ENCODE results near the gene NABP1.

DNA sequence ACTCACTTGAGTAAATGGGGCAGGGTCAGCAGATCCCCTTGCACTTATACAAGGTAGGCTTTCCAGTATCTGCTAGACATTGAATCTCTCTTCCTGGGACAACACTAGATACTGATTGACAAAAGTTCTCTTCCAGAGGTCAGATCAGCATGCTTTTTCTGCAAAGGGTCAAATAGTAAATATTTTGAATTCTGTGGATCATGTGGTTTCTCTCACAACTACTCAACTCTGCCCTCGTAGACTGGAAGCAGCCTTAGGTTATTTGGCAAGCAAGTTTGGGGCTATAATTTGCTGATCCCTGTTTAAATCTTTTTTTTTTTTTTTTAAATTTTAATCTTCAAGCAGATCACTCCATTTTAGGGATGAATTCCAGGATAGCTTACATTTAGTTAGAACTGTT, 17.4 kb upstream of the NABP1 start:
- TF ChIP-seq, protein P1, sequence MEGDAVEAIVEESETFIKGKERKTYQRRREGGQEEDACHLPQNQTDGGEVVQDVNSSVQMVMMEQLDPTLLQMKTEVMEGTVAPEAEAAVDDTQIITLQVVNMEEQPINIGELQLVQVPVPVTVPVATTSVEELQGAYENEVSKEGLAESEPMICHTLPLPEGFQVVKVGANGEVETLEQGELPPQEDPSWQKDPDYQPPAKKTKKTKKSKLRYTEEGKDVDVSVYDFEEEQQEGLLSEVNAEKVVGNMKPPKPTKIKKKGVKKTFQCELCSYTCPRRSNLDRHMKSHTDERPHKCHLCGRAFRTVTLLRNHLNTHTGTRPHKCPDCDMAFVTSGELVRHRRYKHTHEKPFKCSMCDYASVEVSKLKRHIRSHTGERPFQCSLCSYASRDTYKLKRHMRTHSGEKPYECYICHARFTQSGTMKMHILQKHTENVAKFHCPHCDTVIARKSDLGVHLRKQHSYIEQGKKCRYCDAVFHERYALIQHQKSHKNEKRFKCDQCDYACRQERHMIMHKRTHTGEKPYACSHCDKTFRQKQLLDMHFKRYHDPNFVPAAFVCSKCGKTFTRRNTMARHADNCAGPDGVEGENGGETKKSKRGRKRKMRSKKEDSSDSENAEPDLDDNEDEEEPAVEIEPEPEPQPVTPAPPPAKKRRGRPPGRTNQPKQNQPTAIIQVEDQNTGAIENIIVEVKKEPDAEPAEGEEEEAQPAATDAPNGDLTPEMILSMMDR (IDR thresholded peaks at IDR 0.05) = no peak
- TF ChIP-seq SMC3 (IDR thresholded peaks at IDR 0.05) = no peak
